WTC11 (cell line): ENCODE data around the gene CADM4. TPM values are rescaled to one million over a fixed set of nuclear protein-coding genes. Genes with fewer than 3 reads are reported as not detected.
A peak's percentile ranks its signal among the peaks of the same experiment; 100 is the strongest.

Source experiments
- ATAC-seq: fragments of 200-7000 bp; cut with Tn5 transposase; 2 replicates; pipeline ENCODE4 v1.10.0; 2021; ENCODE audit warnings: mild to moderate bottlenecking, moderate library complexity
- CTCF ChIA-PET: fragments of 300-600 bp; sonication (Branson Sonifier 250); formaldehyde crosslinking; loops from one replicate; lab custom pipeline; 2021; ENCODE audit warnings: antibody characterized with exemption; lab: Charles Lee
- POLR2A ChIA-PET: fragments of 350-600 bp; sonication (Branson Sonifier 250); formaldehyde crosslinking; loops from one replicate; lab custom pipeline; 2021; ENCODE audit warnings: antibody characterized with exemption; lab: Charles Lee
- DNase-seq: peaks from one replicate; pipeline ENCODE4 v3.0.0; 2021; ENCODE audit warnings: low spot score
- H3K27ac Mint-ChIP-seq: 2 replicates; pipeline ENCODE4 v1.8.0; 2021; ENCODE audit warnings: mixed read lengths
- H3K27me3 Mint-ChIP-seq: 2 replicates; pipeline ENCODE4 v1.8.0; 2021; ENCODE audit warnings: low read depth, mild to moderate bottlenecking, moderate library complexity, mixed read lengths
- H3K36me3 Mint-ChIP-seq: 2 replicates; pipeline ENCODE4 v1.8.0; 2021; ENCODE audit warnings: mixed read lengths
- H3K4me1 Mint-ChIP-seq: 2 replicates; pipeline ENCODE4 v1.8.0; 2022; ENCODE audit warnings: mixed read lengths
- H3K4me3 Mint-ChIP-seq: 2 replicates; pipeline ENCODE4 v1.8.0; 2021; ENCODE audit warnings: mild to moderate bottlenecking, moderate library complexity, mixed read lengths
- H3K9me3 Mint-ChIP-seq: 2 replicates; pipeline ENCODE4 v1.8.0; 2021; ENCODE audit warnings: mixed read lengths
- CREB1 ChIP-seq: sonication (generic); formaldehyde crosslinking; IDR thresholded peaks from 2 replicates; pipeline ENCODE4 v1.8.0; 2023; ENCODE audit warnings: mild to moderate bottlenecking, missing genetic modification reagents
- ELF4 ChIP-seq: sonication (generic); formaldehyde crosslinking; IDR thresholded peaks from 2 replicates; pipeline ENCODE4 v1.8.1; 2022; ENCODE audit warnings: low read depth, mild to moderate bottlenecking, moderate library complexity, missing genetic modification reagents
- GABPB1 ChIP-seq: sonication (generic); formaldehyde crosslinking; IDR thresholded peaks from 2 replicates; pipeline ENCODE4 v1.8.1; 2023; ENCODE audit warnings: mild to moderate bottlenecking, missing genetic modification reagents
- NFATC4 ChIP-seq: fragments of 250-450 bp; sonication (Bioruptor Pico); IDR thresholded peaks from 2 replicates; pipeline ENCODE4 v1.9.0; 2021; ENCODE audit warnings: mild to moderate bottlenecking
- NFYB ChIP-seq: sonication (generic); formaldehyde crosslinking; conservative IDR thresholded peaks from 2 replicates; pipeline ENCODE4 v1.8.0; 2022; ENCODE audit warnings: low read depth, missing genetic modification reagents
- RORB ChIP-seq: fragments of 250-450 bp; sonication (Bioruptor Pico); IDR thresholded peaks from 2 replicates; pipeline ENCODE4 v1.9.0; 2021; ENCODE audit warnings: mild to moderate bottlenecking
- TP53 ChIP-seq: sonication (generic); formaldehyde crosslinking; IDR thresholded peaks from 2 replicates; pipeline ENCODE4 v1.8.1; 2023; ENCODE audit warnings: mild to moderate bottlenecking, missing genetic modification reagents
- ZBTB21 ChIP-seq: sonication (generic); formaldehyde crosslinking; IDR thresholded peaks from 2 replicates; pipeline ENCODE4 v1.8.1; 2023; ENCODE audit warnings: mild to moderate bottlenecking, missing genetic modification reagents, borderline replicate concordance
- ZNF317 ChIP-seq: sonication (generic); formaldehyde crosslinking; IDR thresholded peaks from 2 replicates; pipeline ENCODE4 v1.8.1; 2023; ENCODE audit warnings: low read depth, mild to moderate bottlenecking, moderate library complexity, missing genetic modification reagents, borderline replicate concordance
- ZNF396 ChIP-seq: fragments of 250-450 bp; sonication (Bioruptor Pico); IDR thresholded peaks from 2 replicates; pipeline ENCODE4 v1.8.0; 2021; ENCODE audit warnings: mild to moderate bottlenecking, moderate library complexity, borderline replicate concordance
- total RNA-seq: library from RNA; stranded (reverse); gene quantifications from 3 replicates; pipeline ENCODE4 v1.2.3, GENCODE V29; 2021
- TF ChIP-seq, protein P1 (sequence below): fragments of 250-450 bp; sonication (Bioruptor Pico); IDR thresholded peaks from 2 replicates; pipeline ENCODE4 v1.9.0; 2021; ENCODE audit warnings: mild to moderate bottlenecking, borderline replicate concordance
- TF ChIP-seq, protein P2 (sequence below): sonication (generic); formaldehyde crosslinking; IDR thresholded peaks from 2 replicates; pipeline ENCODE4 v1.8.1; 2023; ENCODE audit warnings: mild to moderate bottlenecking, missing genetic modification reagents, borderline replicate concordance
- TF ChIP-seq, protein P3 (sequence below): sonication (generic); formaldehyde crosslinking; IDR thresholded peaks from 2 replicates; pipeline ENCODE4 v1.8.0; 2022; ENCODE audit warnings: mild to moderate bottlenecking, missing genetic modification reagents
- TF ChIP-seq, protein P4 (sequence below): sonication (generic); formaldehyde crosslinking; conservative IDR thresholded peaks from 2 replicates; pipeline ENCODE4 v1.8.1; 2023; ENCODE audit warnings: mild to moderate bottlenecking, low read depth, missing genetic modification reagents, moderate library complexity
- TF ChIP-seq, protein P5 (sequence below): sonication (generic); formaldehyde crosslinking; IDR thresholded peaks from 2 replicates; pipeline ENCODE4 v1.8.0; 2022; ENCODE audit warnings: mild to moderate bottlenecking, missing genetic modification reagents
- TF ChIP-seq, protein P6 (sequence below): sonication (generic); formaldehyde crosslinking; IDR thresholded peaks from 2 replicates; pipeline ENCODE4 v1.8.0; 2023; ENCODE audit warnings: missing genetic modification reagents, mild to moderate bottlenecking, borderline replicate concordance

The CADM4 gene
- total RNA-seq, 1 experiment from 2014 or later, result 13.3 TPM

DNA sequence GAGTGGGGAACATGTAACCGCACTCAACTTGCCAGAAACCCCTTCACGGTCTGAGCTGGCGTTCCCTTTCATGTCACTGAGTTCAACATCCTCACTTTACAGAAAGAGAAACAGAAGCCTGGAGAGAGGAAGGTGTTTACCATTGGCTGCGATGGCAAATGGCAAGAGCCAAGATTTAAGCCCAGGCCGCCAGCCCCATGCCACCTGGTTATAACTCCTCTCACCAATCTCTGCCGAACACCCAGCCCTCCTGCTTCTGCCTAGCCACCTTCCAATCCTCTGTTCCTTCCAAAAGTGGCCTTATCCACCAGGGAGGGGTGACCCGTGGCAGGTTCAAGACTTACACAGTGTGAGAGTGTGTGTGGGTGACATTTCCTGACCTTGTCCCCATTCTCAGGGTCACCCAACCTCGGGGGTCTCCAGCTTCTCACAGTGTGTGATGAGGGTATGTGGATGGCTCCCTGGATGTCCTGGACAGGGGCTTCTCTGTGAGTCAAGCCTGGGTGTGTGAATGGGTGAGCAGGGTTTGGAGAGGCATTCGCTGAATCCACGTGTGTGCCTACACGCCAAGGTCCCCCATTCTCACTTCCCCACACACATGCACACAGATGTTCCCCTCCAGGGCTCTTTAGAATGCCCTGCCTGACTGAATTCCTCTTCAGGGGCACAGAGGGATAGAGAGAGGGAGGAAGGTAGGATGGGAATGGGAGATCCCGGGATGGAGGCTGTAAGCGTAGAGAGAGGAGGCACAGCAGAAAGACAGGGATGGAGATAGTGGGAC, 1.2 kb downstream of the CADM4 start (continued):
- TF ChIP-seq, protein P1, sequence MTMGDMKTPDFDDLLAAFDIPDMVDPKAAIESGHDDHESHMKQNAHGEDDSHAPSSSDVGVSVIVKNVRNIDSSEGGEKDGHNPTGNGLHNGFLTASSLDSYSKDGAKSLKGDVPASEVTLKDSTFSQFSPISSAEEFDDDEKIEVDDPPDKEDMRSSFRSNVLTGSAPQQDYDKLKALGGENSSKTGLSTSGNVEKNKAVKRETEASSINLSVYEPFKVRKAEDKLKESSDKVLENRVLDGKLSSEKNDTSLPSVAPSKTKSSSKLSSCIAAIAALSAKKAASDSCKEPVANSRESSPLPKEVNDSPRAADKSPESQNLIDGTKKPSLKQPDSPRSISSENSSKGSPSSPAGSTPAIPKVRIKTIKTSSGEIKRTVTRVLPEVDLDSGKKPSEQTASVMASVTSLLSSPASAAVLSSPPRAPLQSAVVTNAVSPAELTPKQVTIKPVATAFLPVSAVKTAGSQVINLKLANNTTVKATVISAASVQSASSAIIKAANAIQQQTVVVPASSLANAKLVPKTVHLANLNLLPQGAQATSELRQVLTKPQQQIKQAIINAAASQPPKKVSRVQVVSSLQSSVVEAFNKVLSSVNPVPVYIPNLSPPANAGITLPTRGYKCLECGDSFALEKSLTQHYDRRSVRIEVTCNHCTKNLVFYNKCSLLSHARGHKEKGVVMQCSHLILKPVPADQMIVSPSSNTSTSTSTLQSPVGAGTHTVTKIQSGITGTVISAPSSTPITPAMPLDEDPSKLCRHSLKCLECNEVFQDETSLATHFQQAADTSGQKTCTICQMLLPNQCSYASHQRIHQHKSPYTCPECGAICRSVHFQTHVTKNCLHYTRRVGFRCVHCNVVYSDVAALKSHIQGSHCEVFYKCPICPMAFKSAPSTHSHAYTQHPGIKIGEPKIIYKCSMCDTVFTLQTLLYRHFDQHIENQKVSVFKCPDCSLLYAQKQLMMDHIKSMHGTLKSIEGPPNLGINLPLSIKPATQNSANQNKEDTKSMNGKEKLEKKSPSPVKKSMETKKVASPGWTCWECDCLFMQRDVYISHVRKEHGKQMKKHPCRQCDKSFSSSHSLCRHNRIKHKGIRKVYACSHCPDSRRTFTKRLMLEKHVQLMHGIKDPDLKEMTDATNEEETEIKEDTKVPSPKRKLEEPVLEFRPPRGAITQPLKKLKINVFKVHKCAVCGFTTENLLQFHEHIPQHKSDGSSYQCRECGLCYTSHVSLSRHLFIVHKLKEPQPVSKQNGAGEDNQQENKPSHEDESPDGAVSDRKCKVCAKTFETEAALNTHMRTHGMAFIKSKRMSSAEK (CRISPR knock-in tag), result no peak
- TF ChIP-seq GABPB1, result no peak
- TF ChIP-seq, all 79 proteins: peak for 0

DNA sequence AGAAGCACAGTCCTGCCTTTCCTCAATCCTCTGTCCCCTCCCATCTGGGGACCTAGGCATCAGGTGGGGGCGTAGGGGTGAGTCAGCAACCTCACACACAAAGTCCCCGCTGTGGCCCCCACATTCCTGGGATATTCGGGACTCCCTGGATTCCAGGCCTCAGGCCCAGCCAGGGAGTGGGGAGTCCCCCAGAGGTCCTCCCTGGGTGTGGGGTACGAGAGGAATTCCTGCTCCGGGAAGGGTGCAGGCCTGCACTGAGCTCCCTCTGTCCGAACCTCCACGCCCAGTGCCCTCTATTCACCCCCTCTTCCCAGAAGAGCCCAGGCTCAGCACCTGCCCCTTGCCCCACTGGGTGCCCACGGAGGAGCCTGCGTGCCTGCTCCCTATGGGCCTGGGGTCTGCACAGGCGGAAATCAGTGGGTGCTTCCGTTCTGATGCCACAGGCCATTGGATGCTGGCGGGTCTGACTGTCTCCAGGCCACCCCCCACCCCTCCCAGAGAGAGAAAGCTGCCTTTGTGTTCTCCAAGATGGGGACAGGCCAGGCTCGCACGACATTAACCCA, 3.4 kb downstream of the CADM4 start:
- ATAC-seq (peak; percentile 25), DNase-seq (peak; percentile 62)
- CTCF ChIA-PET, result interaction anchor here (0.7 to 1.8 kb wide), 5 partner anchors 10 to 627 kb away, joined by 3 to 16 read pairs (median 4); no protein-coding TSS in a partner anchor
- POLR2A ChIA-PET, result interaction anchor here (0.6 kb wide), 1 partner anchor 42 kb away, joined by 4 read pairs; no protein-coding TSS in a partner anchor
- peaks cover 70% of the 10 kb centered on the region for H3K27me3 Mint-ChIP-seq
- H3K36me3 Mint-ChIP-seq, result no peaks in the 10 kb centered on the region
- peak overlapping the region; percentile 43 for H3K4me3 Mint-ChIP-seq
- H3K4me1 Mint-ChIP-seq, result peaks cover 20% of the 10 kb centered on the region
- no peak overlapping the region for H3K27ac Mint-ChIP-seq
- H3K9me3 Mint-ChIP-seq, result no peaks in the 10 kb centered on the region
- TF ChIP-seq, protein P2, sequence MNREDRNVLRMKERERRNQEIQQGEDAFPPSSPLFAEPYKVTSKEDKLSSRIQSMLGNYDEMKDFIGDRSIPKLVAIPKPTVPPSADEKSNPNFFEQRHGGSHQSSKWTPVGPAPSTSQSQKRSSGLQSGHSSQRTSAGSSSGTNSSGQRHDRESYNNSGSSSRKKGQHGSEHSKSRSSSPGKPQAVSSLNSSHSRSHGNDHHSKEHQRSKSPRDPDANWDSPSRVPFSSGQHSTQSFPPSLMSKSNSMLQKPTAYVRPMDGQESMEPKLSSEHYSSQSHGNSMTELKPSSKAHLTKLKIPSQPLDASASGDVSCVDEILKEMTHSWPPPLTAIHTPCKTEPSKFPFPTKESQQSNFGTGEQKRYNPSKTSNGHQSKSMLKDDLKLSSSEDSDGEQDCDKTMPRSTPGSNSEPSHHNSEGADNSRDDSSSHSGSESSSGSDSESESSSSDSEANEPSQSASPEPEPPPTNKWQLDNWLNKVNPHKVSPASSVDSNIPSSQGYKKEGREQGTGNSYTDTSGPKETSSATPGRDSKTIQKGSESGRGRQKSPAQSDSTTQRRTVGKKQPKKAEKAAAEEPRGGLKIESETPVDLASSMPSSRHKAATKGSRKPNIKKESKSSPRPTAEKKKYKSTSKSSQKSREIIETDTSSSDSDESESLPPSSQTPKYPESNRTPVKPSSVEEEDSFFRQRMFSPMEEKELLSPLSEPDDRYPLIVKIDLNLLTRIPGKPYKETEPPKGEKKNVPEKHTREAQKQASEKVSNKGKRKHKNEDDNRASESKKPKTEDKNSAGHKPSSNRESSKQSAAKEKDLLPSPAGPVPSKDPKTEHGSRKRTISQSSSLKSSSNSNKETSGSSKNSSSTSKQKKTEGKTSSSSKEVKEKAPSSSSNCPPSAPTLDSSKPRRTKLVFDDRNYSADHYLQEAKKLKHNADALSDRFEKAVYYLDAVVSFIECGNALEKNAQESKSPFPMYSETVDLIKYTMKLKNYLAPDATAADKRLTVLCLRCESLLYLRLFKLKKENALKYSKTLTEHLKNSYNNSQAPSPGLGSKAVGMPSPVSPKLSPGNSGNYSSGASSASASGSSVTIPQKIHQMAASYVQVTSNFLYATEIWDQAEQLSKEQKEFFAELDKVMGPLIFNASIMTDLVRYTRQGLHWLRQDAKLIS, result no peak
- no peak for TF ChIP-seq ZNF317
- no peak for TF ChIP-seq ZNF396 (CRISPR knock-in tag)
- TF ChIP-seq, protein P3, sequence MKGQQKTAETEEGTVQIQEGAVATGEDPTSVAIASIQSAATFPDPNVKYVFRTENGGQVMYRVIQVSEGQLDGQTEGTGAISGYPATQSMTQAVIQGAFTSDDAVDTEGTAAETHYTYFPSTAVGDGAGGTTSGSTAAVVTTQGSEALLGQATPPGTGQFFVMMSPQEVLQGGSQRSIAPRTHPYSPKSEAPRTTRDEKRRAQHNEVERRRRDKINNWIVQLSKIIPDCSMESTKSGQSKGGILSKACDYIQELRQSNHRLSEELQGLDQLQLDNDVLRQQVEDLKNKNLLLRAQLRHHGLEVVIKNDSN (CRISPR knock-in tag), result no peak
- TF ChIP-seq, protein P4, sequence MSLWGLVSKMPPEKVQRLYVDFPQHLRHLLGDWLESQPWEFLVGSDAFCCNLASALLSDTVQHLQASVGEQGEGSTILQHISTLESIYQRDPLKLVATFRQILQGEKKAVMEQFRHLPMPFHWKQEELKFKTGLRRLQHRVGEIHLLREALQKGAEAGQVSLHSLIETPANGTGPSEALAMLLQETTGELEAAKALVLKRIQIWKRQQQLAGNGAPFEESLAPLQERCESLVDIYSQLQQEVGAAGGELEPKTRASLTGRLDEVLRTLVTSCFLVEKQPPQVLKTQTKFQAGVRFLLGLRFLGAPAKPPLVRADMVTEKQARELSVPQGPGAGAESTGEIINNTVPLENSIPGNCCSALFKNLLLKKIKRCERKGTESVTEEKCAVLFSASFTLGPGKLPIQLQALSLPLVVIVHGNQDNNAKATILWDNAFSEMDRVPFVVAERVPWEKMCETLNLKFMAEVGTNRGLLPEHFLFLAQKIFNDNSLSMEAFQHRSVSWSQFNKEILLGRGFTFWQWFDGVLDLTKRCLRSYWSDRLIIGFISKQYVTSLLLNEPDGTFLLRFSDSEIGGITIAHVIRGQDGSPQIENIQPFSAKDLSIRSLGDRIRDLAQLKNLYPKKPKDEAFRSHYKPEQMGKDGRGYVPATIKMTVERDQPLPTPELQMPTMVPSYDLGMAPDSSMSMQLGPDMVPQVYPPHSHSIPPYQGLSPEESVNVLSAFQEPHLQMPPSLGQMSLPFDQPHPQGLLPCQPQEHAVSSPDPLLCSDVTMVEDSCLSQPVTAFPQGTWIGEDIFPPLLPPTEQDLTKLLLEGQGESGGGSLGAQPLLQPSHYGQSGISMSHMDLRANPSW (CRISPR knock-in tag), result no peak
- TF ChIP-seq, protein P5, sequence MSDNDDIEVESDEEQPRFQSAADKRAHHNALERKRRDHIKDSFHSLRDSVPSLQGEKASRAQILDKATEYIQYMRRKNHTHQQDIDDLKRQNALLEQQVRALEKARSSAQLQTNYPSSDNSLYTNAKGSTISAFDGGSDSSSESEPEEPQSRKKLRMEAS (CRISPR knock-in tag), result no peak
- TF ChIP-seq, protein P6, sequence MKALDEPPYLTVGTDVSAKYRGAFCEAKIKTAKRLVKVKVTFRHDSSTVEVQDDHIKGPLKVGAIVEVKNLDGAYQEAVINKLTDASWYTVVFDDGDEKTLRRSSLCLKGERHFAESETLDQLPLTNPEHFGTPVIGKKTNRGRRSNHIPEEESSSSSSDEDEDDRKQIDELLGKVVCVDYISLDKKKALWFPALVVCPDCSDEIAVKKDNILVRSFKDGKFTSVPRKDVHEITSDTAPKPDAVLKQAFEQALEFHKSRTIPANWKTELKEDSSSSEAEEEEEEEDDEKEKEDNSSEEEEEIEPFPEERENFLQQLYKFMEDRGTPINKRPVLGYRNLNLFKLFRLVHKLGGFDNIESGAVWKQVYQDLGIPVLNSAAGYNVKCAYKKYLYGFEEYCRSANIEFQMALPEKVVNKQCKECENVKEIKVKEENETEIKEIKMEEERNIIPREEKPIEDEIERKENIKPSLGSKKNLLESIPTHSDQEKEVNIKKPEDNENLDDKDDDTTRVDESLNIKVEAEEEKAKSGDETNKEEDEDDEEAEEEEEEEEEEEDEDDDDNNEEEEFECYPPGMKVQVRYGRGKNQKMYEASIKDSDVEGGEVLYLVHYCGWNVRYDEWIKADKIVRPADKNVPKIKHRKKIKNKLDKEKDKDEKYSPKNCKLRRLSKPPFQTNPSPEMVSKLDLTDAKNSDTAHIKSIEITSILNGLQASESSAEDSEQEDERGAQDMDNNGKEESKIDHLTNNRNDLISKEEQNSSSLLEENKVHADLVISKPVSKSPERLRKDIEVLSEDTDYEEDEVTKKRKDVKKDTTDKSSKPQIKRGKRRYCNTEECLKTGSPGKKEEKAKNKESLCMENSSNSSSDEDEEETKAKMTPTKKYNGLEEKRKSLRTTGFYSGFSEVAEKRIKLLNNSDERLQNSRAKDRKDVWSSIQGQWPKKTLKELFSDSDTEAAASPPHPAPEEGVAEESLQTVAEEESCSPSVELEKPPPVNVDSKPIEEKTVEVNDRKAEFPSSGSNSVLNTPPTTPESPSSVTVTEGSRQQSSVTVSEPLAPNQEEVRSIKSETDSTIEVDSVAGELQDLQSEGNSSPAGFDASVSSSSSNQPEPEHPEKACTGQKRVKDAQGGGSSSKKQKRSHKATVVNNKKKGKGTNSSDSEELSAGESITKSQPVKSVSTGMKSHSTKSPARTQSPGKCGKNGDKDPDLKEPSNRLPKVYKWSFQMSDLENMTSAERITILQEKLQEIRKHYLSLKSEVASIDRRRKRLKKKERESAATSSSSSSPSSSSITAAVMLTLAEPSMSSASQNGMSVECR, result no peak
- no peak for TF ChIP-seq TP53 (CRISPR knock-in tag)
- no peak for TF ChIP-seq NFATC4 (CRISPR knock-in tag)
- no peak for TF ChIP-seq NFYB (CRISPR knock-in tag)
- no peak for TF ChIP-seq ELF4 (CRISPR knock-in tag)
- TF ChIP-seq ZBTB21, result no peak
- no peak for TF ChIP-seq RORB (CRISPR knock-in tag)
- no peak for TF ChIP-seq CREB1
